SKM-1 treated with dmso at 0.1 percent for 144 hours (cell line): ENCODE results near the gene HOXA13.

Experiments
- DNase-seq: peaks from one replicate; lab custom pipeline; 2025; ENCODE audit not compliant: unreplicated experiment; lab: John Stamatoyannopoulos, UW

Gene HOXA13

DNA sequence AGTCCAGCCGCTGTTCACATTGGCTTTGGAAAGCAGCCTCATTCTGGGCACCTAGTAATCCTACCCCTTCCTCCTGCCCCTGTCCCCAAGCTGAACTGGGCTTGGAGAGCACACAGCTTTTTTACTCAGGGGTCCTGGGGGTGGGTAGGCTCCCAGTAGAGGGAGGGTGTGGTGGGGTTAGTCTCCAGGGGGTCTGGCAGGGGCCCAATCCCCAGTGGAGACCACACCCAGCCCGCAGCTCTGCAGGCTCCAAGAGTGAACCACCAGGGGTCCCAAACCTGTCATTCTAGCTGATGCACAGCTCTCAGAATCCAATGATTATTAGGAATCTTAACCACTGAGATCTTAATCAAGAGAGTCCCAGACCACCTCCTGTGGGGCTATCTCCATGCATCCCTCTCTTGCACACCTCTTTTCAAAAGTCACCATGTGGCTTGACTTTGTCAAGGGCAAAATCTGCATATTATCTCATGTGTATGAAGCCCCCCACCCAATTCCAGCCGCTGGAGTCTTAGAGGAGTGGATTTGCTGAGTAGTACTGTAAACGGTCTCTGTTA, 17.5 kb downstream of the HOXA13 start:
- DNase-seq: no peak

DNA sequence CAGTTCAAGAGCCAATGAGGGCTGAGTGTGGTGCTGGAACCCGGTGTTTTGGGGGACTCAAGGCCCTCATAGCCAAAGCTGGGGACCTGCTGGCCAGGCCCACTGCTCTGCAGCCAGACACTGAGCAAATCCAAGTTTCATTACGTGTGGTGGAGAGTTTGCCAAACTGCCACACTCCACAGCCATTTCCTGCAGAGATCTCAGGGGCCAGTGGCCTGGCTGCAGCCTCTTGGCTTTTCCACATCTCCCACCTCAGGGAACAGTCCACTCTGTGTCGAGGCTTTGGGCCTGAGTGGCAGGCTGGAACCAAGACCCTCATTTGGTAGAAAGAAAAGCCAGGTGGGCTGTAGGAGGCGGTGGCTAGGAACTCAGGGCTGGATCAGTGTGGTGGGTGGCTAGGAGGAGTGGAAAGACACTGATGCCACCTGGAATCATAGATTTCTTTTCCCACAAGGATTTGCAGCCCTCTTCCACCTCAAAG, 18.1 kb downstream of the HOXA13 start:
- no peak for DNase-seq

DNA sequence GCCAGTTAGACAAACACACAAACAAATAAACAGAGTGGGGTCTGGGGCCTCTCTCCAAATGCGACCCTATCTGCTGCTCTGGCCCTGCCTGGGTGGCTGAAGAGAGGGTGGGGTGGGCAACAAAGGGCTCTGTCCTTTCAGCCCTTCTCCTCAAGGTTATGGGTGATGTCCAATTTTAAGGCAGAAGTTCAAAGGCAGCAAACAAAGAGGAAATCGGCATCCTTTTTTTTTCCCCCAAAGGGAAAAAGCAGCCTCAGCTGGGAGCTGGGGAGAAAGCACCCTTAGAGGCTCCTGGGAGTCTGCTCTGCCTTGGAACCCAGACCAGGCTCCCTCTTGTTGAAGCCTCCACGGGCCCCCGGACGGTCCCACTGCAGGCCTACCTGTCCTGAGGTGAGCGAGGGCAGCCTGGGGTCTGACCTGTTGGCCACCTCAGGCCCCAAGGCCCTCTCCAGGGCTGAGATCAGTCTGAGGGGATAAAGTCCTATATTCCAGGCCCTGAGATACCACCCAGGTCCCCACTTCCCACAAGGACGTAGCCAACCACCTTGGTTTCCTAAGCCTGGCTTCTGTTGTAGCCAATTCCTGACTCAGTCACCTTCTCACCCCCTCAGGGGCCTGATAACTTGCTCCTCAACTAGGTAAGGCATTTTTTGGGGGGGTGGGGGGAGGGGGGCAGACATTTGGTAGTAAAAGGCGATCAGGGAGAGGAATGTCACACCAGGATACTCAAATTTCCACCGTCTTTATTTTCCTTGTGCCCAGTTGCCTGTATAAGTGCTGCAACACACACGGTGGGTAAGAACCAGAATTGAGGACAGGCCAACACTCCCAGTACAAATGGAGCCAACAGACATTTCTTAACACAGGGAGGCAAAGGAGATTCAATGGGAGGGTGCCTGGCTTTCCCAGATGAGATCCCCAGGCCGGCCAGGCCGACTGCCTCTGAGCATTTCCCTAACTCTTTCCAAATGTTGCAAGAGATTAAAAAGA, 19.2 kb downstream of the HOXA13 start:
- DNase-seq: no peak

DNA sequence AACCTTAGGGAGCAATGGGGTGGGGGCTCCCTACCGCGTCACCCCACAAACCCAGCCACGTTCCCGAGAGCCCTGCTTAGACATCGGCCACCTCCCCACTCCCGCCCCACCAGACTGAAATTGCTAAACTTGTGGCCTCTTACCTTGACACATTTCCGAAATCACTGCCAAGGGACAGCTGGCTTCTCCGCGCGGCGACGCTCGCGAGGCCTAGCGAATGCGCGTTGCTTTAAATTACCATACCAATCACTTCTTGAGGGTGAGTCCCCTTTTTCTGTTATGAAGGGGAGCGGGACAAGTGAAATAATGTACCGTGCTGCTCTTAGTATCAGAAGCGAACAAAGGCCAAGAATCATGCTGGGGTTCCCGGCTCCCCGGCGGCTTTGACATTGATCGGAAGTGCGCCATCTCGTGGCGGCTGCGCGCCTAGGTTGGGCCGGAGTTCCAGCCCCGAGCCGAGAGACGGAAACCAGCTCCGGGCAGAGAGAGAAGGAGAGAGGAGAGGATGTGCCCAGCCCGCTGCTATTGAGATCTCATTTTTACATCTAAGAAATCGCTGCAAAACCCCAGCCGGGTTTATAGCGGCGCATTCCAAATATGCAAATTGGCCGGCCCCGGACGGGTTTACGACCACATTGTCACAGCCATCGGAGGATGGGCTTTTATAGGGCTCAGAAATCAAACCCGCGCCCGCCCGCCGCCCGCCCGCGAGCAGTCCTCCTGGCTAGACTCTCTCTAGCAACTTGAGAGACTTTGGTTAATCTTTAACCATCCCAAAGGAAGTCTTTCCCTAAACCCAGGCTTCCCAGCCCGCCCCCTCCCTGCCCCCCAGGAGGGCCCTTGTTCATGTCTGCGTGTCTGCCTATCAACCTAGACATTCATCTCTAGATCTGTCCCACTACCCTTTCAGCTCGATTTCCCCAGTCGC, 20.1 kb downstream of the HOXA13 start:
- DNase-seq: peak; percentile 49

DNA sequence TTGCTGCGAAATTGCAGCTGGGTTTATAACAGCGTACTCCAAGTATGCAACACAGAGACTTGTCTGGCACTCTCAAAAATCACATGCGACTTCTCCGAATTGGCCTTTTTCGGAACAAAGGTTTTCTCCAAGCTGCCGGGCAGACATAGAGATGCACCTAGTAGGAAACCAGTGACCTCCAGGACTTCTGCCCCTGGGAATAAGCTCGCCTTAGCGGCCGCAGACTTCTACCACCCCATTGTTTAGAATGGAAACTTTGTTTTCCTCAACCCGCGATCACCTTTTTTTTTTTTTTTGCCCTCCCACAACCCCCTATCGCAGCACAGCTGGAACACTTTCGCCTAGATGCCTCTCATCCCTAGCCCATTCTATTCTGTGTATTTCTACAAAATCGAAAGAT, 20.9 kb downstream of the HOXA13 start:
- DNase-seq: no peak

DNA sequence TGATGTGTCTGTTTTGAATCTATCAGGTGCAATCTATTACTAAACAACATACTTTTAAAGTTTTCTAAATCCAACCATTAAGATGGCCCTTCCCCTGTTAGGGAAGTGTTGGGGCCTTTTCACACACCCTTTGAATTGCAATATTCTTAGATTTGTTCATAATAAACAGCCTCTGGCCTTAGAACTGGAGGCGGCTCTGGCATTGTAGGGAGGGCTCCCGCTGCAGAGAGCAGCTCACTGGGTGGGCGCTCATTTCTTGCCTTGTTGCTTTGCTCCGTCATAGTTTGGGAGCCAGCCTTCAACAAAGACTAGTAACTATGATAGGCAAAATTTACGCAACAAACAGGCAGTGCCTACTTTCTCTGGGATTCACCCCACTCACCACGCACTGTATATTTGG, 21.5 kb downstream of the HOXA13 start:
- DNase-seq: no peak

DNA sequence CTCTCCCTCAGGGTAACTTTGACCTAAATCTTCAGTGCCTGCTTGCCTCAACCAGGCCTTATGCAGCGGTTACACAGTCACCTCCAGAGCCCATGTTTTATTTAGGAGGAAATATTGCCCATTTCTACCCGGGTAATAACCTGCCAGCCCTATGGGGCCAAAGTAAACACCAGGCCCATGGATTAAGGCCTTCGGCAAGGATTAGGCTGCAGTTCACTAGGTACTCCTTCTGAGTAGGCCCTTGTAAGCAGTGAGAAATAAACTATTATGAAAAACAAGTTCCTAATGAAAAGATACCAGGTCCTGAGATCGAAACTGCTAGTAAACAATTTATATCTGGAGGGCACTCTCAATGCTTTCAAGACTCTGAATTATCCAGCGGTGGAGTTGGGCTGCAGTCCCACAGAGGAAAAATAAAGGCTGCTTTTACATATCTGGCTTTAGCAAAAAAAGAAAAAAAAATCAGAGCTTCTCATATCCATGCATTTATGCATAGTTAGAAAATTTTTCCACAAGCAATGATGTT, 22.0 kb downstream of the HOXA13 start:
- no peak for DNase-seq

DNA sequence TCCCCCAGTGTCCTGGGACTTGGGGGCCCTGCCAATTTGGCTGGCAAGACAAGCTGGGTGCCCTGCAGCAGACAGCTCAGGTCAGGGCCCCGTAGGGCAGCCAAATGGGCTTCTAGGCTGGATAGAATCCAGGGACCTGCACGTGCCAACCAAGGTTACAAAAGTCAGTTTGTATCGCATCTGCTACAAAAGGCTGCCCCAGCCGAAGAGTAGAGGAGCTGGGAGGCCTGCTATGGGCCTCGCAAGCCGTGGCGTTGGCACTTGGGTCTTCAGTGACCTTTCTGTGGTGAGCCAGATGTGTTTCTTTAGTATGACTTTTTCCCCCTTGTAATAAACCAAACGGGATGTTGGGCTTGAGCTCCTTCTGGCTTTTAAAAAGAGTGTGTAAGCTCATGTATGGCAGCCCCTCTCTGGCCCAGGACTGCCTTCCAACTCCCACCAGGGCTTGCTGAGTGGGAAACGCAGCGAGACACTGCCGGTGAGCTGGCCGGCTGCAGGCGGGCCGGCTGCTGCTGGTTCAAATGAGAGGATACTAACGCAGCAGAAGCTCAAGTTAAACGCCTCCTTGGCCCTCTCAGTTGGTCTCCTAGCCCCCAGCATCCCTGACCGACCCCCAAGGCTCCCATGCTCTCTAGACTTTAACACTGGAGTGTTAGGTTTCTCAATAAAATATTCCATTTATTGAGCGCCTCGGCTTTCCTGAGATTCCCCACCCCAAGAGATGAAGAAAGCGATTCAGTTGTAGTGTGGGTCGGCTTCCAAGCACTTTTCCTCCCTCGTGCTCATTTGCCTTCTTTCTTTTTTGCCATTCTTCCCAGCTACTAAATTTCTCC, 22.7 kb downstream of the HOXA13 start:
- no peak for DNase-seq

DNA sequence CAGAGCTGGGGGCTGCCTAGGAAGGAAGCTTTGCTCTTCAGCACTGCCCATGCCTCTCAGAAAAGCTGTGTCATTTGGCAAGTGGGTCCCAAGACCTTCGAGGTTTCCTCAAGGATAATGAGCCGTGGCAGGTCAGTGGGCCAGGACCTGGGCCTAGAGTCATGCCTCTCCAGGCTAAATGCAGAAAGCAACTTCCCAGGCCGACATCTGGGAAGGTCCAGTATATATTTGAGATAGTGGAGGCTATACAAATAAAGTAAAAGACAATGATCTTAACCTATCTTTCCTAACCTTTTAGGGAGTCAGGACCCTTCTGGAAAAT, 23.4 kb downstream of the HOXA13 start:
- DNase-seq: no peak

DNA sequence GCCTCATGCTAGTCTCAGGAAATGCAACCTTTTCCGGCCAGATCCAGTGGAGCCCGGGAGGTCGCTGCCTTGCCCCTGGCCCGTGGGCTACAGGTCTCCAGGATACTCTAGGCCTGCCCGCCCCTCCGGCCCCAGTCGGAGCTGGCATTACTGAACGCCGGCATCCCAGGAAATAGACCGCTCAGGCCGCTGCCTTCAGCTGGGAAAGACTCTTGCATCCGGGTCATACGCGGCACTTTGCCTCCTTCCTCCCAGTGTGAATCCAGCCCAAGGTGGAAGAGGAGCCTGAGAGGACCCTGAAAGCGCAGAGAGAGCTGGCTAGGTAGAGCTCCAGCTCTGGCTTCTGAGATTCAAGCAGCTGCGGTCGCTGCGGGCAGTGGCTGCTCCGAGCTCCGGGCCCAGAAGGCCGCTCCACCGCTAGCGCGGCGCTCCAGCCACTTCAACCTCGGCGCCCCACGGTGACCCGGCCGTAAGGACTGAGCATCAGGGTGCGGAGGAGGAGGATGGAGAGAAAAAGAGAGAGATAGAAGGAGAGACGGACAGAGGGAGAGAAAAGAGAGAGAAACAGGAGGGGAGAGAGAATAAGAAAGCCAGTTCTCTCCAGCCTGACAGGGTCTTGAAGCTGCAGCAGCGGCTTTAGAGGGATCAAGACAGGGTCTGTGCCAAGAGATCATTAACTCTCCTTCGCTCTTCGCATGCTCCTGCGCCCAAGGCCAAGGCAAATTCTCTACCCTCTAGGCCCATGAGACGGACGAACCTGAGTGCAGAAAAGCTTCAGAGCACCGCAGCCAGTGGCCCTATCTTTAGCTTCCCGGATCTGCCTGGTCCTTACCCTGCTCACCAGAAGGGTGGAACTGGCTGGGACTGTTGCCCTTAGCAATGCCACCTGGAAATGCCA, 24.0 kb downstream of the HOXA13 start:
- DNase-seq: no peak

DNA sequence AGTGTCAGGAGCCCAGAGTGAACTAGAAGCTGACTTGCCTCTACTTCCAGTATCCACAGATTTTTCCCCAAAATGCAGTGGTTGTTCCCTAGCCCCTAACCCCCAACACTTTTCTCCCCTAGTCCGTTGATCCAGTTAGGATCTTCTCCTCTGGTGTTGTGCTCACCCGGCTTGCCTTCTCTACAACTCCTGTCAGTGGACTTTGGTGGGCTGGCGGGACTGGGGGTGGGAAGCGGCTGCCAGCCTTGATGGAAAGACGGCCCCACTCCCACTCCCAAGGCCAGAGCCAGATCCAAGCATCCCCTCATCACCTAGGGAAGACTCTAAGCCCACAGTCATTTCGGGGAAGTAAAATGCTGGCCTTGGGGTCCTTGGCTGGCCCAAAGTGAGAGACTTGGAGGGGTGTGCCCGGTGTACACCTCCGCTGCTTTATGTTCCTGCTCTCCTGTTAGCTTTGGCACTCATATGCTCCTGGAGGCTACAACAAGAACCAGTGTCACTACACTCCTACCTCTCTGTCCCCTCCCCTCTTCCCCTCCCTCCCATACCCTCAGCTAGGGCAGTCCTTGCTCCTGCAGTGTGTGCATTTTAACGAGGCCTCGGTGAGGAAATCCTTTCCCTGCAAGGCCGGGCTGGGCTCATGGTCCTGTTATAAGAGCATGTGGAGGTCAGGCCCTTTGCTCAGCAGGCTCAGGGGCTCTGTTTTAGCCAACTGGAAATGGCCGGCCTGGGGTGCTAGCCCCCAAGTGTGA, 24.8 kb downstream of the HOXA13 start:
- DNase-seq: no peak

DNA sequence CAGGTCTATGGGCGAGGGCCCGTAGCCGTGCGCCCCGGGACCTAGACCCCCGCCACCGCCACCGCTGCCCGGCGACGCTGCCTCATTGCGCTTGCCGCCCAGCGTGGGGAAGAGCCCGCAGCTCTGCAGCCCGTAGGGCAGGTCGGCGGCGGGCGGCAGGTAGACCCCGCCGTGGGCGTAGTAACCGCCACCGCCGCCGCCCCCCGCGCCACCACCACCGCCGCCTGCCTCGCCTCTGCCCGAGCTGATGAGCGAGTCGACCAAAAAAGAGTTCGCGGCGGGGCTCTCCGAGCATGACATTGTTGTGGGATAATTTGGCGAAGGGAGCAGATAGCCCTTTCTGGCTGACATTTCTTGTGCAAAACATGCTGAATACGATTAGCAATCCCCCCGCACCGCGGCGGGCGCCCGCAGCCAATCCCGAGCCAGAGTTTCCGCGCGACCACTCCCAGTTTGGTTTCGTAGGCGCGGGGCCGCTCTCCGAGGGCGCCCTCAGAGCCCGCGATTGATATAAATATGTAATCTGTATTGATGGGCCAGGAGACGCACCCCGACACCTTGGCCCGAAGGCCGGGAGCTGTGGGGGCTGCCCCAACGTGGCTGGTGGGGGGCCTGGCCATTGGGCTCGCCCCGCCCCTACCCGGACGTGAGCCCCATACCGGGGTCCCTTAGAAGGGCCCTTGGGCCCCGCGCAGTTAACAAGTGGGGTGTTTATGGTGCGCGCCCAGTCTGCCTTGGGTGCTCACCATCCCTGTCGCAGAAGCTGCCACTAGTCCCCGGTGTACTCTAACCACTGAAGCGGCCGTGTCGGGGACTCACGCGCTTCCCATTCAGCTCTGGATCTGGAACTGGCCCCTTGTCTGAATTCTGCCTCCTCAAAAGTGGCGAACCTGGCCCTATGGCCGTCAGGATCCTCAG, 25.7 kb downstream of the HOXA13 start, which contains the start of gene HOXA10:
HOXA10 (minus strand) TSS at position 365 of the 918 bp plus-strand sequence; CDS start at position 351, 14 bp downstream.
- DNase-seq: no peak

DNA sequence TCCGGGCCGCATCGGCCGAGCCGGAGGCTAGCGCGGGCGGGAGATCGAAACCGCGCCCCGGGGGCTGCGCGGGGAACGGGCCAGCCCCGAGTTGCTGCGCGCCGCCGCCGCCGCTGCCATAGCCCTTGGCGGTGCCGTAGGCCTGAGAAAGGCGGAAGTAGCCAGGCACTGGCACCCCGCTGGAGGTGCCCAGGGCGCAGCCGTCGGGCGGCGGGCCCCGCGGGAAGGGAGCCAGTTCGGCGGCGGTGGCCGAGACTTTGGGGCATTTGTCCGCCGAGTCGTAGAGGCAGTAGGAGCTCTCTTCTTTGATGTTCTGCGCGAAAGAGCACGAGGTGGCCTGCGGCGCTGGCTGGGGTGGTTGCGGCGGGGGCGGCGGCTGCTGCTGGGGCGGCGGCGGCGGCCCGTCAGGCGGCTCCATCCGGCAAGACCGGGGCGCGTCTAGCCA, 26.4 kb downstream of the HOXA13 start:
- DNase-seq: peak; percentile 38

DNA sequence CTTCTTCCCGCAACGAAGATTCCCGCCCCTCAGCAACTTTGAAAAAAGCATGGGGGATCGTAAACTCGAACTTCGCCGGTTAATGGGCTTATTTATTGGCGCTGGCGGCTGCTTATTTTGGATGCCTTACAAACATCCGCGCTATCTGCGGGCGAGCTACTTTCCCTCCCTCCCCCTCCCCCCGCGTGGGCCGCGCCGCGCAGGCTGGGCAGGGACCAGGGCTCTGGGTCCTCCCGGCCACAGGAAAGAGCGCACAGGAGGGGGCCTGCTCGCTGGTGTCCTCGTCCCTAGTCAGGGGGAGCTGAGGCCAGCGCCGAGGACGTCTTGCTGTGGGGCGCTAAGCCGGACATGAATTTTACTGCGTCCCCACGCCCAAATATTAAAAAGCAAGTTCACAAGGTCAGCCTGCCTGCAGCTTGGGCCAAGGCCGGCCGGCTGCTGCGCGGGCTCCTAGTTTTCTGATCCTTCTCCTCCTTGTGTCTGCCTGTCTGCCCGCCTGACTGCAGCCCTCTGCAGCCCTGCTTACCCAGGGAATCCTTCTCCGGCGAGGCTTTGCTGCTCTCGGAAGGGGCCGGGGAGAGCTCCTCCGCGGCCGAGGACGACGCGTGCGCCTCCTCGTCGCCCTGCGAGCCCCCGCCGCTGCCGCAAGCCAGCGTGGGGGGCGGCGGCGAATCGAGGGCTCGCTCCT, 26.9 kb downstream of the HOXA13 start:
- DNase-seq: no peak

DNA sequence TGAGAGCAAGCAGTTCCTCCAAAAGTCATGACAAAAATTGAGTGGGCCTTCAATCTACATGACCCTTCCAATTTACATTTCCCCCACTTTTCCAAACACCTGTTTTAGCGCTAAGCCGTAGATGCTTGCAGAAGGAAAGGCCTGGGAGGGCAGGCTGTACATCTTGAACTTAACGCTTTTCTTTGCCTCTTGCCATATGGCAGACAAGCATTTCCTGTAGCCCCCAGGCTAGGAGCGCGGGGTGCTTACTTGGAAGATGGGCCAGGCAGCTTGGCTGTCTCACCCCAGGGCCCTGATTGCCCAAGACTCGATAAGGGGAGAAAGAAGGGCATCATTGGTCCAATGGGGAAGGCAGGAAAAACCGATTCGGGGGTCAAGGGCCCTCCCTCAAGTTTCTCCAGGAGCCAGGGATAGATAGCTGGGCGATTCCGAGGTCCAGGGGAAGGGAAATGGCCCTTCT, 27.5 kb downstream of the HOXA13 start:
- no peak for DNase-seq

DNA sequence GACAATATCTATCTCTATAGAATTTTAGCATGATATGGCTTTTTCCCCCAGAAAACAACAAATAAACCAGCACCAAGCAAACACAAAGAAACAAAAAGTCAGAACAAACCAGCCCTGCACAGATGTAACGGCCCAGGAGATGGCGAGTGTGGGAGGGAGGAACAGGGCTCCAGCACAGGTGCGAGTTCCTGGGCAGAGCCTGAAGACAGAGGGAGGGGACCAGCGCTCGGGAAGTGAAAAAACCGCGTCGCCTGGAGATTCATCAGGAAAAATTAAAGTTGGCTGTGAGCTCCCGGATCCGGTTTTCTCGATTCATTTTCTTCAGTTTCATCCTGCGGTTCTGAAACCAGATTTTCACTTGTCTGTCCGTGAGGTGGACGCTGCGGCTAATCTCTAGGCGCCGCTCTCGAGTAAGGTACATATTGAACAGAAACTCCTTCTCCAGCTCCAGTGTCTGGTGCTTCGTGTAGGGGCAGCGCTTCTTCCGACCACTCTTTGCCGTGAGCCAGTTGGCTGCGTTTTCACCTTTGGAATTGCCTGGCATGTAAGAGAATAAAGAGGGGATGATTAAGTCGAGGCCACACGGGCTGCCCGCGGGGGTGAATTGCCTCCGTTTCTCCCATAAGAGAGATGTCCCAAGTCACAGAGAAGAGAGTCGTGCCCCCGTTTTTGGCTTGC, 28.1 kb downstream of the HOXA13 start:
- DNase-seq: peak; percentile 30
